GM10847 (cell line): ENCODE data around the gene KRT3.

Source experiments
- POLR2A ChIP-seq: IDR thresholded peaks from 2 replicates; pipeline ENCODE4 v1.6.1; 2011; ENCODE audit not compliant: insufficient read length; ENCODE audit errors: extremely low read depth

The KRT3 gene

DNA sequence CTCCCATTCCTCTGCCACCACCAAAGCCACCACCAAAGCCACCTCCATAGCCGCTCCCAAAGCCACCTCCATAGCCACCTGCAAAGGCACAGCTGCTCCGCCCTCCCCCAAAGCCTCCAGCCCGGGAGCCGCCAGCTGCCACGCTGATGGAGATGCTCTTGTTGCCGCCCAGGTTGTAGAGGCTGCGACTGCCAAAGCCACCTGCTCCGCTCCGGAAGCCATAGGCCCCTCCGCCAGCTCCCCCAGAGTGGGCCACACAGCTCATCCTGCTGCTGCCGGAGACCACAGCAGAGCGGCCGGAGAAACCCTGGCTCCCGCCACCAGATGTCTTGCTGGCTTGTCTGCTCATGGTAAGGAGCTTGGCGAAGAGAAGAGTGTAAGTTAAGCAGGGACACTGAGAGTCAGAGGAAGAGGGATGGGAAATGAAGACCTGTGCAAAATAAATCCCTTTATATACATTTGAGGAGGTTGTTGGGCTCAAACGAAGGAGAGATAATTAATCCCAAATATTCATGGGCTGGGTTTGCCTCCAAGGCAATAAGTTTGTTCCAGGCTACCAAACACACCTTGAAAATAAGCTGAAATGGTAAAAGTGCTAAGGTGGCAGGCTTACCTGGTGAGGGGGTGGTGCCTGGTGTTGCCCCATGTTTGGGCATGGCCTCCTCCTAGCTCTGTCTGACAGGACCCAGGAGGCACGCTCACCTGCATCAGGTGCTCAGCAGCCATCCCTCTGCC lies at the start of gene KRT3:
TSS of gene KRT3 (minus strand) at position 424 of the 735 bp plus-strand sequence. CDS start at position 349, 75 bp downstream.
- TF ChIP-seq POLR2A = no peak

GRCh38 chr12:52844386-52844785 lies 48.5 kb upstream of the KRT3 start:
- no peak for TF ChIP-seq POLR2A

GRCh38 chr12:52839436-52840105 lies 43.7 kb upstream of the KRT3 start:
- no peak for TF ChIP-seq POLR2A

DNA sequence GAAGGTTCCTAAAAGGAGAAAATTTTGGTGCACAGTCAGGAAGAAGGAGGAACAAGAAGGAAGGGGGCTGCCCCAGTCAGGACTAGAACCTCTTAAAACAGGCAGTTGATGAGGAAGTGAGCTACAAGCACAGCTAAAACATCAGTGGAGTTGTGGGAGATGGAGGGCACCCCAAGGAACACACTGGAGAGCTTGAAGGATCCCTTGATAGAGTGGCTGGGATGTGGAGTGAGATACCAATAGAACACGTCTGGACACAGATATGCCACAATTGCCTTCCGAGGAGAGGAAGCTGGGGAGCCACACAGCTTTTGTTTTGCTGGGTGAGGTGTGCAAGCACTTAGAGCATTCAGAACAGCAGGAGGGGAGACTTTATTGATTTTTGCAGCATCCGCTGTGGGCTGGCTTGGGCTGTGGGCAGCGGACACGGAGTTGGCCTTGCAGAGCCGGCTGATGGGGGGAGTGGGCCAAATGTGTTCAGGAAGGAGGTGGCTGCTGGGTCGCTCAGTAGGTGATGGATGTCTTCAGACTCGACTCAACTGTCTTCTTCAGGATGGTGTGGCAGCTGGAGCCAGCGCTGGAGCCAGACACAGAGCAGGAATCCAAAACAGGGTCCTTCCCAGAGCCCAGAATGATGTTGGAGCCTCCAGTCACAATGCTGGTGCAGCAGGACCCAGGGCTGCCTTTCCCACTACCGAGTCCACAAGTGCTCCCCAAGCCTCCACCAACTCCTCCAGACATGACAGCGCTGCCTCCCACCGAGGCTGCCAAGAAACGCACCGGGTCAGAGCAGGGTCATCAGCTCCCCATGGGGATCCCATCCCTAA lies 42.9 kb upstream of the KRT3 start:
- no peak for TF ChIP-seq POLR2A

DNA sequence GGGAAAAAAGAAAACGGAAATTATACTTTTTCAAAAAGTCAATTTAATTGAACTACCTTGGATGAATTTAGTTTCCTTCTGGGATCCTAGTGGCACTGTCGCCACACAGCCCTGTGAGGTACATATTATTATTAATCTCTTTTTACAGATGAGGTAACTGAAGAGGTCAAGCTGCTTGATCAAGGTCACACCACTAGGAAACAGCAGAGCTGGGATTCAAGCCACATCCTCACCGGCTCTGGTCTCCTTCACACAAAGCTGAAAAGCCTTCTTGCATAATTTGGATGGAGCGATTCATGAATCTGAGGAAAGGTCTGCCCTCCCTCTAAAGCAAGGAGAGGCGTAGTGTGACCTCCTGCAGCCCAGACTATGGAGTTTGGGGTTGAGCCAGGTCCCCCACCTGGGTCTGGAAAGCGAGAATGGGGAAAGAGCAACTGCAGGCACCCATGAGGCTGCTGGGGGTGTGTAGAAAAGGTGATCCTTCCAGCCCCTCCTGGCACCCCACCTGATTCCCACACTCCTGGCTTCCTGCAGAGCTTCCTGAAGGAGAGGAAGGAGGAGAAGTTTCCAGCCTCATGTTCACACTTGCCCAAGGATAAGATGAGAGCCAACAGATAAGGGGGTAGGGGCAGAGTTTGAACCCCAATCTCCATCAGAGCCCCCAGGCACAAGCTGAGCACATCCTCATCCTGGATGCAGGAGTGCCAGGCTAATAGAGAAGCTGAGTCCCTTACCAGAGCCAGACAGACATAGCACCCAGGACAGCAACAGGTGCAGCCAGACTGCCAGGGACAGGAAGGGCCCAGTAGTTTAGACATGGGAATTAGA lies 42.1 kb upstream of the KRT3 start:
- no peak for TF ChIP-seq POLR2A

GRCh38 chr12:52837413-52837741 lies 41.5 kb upstream of the KRT3 start:
- TF ChIP-seq POLR2A = no peak

DNA sequence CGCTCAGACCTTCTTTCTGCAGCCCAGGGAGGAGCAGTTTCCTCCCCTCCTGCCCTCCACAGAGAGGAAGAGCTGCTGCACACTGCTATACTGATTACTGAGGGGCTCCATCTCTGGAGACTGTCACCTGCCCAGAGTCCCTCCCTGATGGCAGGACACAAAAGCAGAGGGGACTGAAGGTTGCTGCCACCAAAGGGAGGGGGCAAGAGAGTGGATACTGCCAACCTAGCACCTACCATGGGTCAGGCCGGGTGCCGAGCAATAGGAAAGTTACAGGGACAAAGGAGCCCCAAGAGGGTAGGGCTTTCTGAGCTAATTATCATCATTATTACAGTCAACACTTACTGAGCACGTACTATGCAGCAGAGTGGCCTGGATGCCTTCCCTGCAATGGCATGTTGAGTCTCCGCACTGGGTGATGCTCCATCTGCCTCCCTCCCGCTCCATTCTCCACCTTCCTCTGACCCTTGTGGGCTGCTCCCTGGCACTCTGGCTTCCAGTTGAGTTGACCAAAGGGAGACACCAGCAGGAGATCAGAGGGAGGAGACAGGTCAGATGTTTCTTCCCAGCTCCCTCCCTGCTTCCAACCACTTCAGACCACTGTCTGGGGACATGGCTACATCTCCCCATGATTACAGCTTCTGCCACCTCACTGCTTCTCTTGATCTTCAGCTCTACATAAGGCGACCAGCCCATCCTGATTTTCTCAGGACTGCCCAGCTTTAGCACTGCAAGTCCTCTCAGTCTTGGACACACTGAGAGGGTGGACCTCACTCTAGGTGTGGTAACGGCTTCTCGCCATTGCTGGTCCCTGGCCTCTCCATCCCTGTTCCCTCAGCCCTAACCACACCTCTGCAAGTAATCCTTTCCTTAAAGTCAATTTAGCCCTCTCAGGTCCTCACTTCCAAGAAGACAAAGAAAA lies 40.8 kb upstream of the KRT3 start:
- no peak for TF ChIP-seq POLR2A

DNA sequence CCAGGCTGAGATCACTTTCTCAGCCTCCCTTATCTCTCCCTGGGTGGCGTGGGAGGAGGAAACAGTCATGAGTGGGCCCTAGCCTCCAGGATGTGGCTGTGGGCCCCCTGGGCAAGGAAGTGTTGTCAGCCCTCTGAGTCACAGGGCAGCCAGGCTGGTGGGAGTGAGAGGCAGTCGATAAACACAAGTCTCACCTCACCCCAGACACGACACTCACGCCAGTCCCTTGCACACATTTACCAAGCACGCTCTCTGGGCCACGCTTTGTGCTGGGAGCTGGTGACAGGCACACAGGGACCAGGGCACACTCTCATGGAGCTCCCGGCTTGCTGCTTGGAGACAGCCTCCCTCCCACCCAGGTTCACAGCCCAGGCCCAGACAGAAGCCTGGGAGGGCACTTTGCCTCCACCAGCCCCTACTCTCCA lies 40.1 kb upstream of the KRT3 start:
- TF ChIP-seq POLR2A = no peak

DNA sequence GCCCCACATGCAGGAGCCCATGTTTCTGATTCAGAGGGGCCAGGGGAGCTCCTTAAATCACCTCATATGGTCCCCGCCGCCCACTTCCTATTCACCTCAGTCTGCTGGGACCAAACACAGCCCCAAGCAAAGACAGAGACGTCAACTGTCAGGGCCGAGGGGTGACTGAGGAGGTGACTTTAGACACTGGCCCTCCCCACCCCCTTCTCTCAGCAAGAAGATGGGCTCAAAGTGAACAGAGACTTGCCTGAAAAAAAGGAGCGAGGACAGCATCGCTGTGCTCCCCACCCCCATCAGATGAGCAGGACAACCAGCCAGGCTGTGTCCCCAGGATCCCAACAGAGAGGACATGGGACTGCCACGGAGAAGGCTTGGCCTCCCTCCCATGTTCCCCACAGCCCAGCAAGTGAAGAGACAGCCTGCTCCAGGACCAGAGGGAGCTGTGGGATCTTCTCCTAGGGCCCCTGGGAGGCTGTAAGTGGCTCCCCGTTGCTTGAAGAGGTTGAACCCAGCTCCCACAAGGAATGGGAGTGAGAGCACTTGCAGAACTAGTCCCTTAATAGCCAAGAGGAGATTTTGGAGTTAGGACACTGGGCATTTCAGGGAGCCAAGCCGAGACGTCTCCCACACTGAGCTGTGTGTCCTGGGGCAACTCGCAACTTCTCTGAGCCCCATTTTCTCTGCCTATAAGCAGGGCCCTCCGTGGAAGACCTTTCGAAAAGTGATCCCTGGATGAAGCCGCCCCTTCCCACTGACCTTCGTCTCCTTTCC lies 39.5 kb upstream of the KRT3 start:
- TF ChIP-seq POLR2A = no peak

- no peak for TF ChIP-seq POLR2A
Measured at GRCh38 chr12:52834727-52835001, 38.7 kb upstream of the KRT3 start.

DNA sequence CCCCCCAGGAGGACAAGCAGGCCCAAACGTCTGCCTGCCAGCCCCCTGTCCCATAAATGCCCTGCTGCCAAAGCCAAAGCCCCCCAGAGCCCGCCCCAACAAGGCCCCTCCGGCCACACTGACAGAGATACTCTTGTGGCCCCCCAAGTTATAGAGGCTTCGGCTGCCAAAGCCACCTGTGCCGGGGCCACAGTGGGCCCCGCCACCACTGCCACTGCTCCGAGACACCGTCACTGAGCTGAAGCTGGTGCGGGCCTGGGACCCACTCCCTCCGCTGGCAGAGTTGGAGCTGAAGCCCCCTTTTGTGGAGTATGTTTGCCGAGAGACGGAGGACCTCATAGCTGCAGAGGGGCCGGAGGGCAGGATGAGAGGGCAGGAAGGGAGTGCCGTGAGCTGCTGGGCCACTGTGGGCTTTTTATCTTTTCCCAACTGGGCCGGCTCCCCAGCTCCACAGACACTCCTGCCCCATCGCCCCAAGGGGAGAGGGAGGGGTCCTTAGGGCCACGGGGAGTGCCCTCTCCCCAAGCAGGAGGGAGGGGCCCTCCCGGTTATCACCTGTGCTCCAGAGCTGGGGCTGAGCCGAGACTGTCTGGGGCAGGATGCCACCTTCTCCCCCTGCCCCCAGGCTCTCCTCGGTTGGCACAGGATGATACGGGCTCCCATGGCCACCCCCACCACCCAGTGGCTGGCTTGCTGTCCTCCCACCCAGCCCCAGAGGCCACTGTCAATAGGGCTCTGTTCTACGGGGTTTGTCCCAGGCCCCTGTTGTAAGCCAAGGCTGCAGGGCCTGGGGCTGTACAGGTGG lies 38.2 kb upstream of the KRT3 start, which contains the start of gene KRT79:
TSS of gene KRT79 (minus strand) at position 390 of the 805 bp plus-strand sequence. CDS start at position 339, 51 bp downstream.
- no peak for TF ChIP-seq POLR2A
